GM21529 (cell line): ENCODE results near the gene NFE2.
"Not testable (repeated sequence)": the region's sequence is repeated elsewhere in the genome, so short reads cannot be mapped to it uniquely, and the experiment has no call there.

ENCODE experiments used
- ATAC-seq: cut with Tn5 transposase; IDR thresholded peaks from one replicate; pipeline ENCODE4 v1.9.1; 2021; ENCODE audit not compliant: unreplicated experiment

The NFE2 gene

DNA sequence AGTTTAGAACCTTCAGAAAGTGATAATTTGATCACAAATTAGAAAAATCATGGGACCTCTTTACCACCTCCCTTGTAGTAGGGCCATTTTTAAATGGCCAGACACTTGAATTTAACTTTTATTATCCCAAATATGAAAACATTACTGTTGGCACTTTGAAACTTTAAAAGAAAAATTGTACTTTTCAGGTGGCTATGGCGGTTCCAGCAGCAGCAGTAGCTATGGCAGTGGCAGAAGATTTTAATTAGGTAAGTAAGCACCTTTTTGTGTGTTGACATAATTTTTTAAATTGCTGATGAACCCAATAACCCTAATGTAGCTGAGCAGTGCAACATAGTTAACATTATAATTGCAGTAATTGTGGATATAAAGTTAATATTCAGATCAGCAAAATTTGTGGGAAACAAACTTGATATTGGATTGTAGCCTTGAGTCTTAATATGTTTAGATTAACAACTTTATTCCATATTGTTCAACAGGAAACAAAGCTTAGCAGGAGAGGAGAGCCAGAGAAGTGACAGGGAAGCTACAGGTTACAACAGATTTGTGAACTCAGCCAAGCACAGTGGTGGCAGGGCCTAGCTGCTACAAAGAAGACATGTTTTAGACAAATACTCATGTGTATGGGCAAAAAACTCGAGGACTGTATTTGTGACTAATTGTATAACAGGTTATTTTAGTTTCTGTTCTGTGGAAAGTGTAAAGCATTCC is 16.6 kb downstream of the NFE2 start:
- ATAC-seq, result not testable (repeated sequence)

- no peak for ATAC-seq
Observed at GRCh38 chr12:54282949-54283593, 17.7 kb downstream of the NFE2 start.

GRCh38 chr12:54281694-54282093 is 19.1 kb downstream of the NFE2 start:
- not testable (repeated sequence) for ATAC-seq

- not testable (repeated sequence) for ATAC-seq
Observed at GRCh38 chr12:54281261-54281638, 19.6 kb downstream of the NFE2 start.

- ATAC-seq, result peak; percentile 84
Observed at GRCh38 chr12:54280468-54281260, 20.2 kb downstream of the NFE2 start, which contains the start of gene HNRNPA1. Gene HNRNPA1, plus strand, starts transcription at chr12:54280726. Its CDS starts 82 bp downstream, at chr12:54280808.

DNA sequence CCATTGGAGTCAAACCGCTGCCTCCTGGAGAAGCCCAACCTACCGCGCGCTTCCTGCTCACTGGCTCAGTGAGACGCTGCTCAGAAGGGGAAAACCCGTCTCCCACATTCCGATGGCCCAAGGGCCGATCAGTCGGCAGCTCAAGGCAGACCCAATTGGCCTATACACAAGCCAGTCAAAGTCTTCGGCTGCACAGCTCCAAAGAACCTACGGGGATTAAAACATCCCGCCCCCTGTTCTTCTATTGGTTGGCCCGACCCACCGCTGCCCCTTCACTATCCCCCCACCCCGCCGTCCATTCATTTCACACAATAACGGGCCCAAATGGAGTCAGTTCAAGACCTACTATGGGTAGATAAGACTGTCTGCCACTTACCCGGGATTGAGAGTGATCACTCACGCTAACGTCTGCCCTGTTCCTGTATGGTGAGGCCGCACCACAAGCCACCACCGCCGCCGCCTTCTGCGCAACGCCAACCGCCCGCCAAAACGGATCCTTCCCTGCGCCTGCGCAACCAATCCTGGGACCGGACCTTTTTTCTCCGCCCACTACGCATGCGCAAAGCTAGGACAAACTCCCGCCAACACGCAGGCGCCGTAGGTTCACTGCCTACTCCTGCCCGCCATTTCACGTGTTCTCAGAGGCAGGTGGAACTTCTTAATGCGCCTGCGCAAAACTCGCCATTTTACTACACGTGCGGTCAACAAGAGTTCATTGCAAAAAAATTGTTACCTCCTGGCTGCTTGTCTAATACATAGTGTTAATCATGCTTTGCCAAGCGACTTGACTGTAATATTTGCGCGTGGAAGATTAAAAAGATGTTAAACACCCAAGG is 21.0 kb downstream of the NFE2 start, which contains the start of gene CBX5:
CBX5 (minus strand) TSS at position 491 of the 836 bp plus-strand sequence. CDS start 22,472 bp downstream, outside the sequence.
- peak; percentile 77 for ATAC-seq

DNA sequence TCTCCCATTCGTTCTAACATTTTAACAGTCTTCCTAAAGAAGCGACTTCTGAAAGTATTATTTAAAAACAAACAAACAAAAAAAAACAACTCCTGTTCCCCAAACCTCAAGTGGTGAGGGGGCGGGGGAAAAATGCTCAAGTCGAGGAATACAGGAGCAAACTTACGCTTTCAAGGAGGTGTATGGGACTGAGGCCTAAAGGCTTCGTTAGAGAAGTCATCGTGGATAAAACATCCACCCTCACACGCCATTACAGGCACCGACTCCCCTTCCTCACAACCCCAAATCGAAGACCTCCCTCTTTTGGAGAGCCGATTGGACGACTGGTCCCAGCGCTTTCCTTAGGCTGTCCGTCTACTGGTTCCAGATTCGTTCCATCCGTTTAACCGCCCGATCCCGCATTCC is 21.6 kb downstream of the NFE2 start:
- ATAC-seq, result no peak

DNA sequence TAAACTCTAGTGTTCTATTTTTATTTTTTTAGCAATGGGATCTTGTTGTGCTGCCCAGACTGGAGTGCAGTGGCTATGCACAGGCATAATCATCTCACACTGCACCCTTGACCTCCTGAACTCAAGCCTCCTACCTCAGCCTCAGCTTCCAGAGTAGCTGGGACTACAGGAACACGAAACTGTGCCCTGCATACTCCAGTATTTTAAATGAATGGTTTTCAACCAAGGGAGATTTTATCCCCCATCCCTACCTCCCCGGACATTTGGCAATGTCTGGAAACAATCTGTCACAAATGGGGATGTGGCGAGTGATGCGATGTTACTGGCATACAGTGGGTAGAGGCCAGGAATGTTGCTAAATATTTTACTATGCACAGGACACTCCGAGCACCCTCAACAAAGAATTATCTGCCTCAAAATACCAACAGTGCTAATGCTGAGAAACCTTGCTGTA is 23.0 kb downstream of the NFE2 start:
- ATAC-seq, result no peak

DNA sequence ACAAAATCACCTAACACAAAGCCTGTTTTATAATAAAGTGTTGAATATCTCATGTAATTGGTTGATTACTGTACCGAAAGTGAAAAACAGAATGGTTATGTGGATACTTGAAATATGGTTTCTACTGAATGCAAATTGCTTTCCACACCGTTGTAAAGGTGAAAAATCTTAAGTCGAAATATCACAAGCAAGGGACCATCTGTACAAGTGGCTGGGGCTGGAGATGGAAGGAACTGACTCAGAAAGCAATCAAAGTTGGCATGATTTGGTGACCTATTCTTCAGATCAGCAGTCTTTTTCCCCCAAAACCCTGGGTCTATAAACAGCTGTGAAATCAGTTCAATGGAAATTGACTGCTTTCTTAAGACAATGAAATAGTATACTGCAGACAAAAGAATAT is 24.4 kb downstream of the NFE2 start:
- no peak for ATAC-seq

DNA sequence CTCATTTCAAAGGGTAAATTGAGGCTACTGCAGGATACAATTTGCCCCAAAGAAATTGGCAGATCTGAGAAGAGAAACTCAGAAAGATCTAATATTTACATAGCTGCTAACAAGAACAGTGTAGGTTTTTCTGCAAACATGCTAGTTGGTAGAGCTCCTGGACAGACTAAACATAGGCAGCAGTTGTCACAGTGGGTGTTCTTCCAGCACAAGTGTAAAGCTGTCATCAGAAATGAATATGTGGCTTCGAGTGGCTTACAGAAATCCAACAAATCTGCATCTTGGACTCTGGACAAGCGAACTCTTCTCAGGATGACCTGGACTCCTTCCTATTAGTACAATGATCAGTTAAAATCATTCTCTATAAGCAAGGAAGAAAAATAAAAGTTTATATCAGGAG is 26.8 kb downstream of the NFE2 start:
- no peak for ATAC-seq

GRCh38 chr12:54272214-54272613 is 28.6 kb downstream of the NFE2 start:
- ATAC-seq, result peak; percentile 49

DNA sequence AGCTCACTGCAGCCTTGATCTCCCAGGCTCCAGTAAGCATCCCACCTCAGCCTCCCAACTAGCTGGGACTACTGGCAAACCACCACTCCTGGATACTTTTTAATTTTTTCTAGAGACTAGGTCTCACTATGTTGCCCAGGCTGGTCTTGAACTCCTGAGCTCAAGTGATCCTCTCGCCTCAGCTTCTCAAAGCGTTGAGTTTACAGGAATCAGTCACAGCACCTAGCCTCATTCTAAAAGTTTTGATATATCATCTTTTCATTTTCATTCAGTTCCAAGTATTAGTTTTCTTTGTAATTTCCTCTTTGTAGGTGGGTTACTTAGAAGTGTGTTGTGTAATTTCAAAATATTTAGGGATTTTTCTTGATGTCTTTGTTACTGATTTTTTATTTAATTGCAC is 30.5 kb downstream of the NFE2 start:
- no peak for ATAC-seq

GRCh38 chr12:54266852-54267251 is 34.0 kb downstream of the NFE2 start:
- ATAC-seq, result no peak

GRCh38 chr12:54265364-54265812 is 35.4 kb downstream of the NFE2 start:
- ATAC-seq, result no peak

DNA sequence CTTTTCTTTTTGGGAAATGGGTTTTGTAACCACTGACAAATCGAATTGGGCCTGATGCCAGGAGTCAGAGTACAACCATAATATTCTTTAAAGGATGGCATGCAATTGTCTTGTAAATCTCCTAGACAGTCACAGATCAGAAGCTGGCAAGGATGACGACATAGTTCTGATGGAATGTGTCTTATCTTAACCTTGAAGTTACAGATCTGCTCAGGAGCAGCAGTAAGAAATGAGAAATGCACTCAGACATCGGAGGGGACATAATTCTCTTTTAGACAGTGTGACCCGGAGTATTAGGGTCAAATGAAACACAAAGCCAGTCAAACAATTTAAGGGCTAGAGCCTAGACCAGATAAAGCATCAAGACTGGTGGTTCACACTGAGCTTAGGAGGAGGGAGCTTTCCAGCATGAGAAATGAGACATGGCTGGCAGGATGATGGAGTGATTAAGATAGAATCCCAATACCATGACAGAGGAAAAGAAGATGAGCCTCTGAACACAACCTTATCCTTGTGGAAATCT is 38.4 kb downstream of the NFE2 start:
- ATAC-seq, result no peak

GRCh38 chr12:54261815-54262402 is 38.9 kb downstream of the NFE2 start:
- ATAC-seq, result no peak

GRCh38 chr12:54259194-54260011 is 41.4 kb downstream of the NFE2 start:
- ATAC-seq, result peak; percentile 77

- ATAC-seq, result no peak
Observed at GRCh38 chr12:54258201-54258681, 42.6 kb downstream of the NFE2 start.

DNA sequence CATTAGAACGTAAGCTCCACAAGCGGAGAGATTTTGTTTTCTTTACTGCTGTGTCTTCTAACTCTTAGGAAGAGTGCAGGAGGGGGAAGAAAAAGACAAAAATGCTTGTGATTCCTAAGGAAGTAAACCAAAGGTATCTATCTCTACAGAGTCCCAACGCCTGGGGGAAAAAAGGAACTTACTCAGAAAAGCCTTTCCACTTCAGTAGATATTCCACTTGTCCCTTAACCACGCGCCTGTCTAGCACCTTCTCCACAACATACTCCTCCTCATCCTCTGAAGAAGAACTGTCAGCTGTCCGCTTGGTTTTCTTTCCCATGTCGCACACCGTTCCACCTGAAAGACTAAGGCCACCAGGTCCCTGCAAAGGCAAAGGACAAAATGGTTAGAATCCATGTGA is 43.5 kb downstream of the NFE2 start:
- no peak for ATAC-seq
